ENCODE measurements around the gene SNED1.

DNA sequence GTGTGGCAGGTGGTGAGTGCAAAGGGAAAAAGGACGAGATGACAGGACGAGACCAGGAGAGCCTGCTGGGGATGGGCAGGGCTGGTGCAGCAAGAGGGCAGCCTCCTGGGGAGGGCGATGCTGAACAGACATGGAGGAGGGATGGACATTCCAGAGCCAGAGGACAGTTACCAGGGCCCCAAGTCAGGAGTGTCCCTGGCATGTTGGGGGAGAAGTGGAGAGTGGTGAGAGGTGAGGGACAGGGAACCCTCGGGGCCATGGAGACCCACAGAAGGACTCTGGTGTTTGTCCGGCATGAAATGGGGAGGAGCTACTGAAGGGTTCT lies 84.6 kb downstream of the SNED1 start:
- TF ChIP-seq, protein P1, sequence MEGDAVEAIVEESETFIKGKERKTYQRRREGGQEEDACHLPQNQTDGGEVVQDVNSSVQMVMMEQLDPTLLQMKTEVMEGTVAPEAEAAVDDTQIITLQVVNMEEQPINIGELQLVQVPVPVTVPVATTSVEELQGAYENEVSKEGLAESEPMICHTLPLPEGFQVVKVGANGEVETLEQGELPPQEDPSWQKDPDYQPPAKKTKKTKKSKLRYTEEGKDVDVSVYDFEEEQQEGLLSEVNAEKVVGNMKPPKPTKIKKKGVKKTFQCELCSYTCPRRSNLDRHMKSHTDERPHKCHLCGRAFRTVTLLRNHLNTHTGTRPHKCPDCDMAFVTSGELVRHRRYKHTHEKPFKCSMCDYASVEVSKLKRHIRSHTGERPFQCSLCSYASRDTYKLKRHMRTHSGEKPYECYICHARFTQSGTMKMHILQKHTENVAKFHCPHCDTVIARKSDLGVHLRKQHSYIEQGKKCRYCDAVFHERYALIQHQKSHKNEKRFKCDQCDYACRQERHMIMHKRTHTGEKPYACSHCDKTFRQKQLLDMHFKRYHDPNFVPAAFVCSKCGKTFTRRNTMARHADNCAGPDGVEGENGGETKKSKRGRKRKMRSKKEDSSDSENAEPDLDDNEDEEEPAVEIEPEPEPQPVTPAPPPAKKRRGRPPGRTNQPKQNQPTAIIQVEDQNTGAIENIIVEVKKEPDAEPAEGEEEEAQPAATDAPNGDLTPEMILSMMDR (IDR thresholded peaks at IDR 0.05), result no peak
- TF ChIP-seq POLR2AphosphoS5 (IDR thresholded peaks at IDR 0.05), result no peak
- no peak for TF ChIP-seq POLR2A (IDR thresholded peaks at IDR 0.05)

All from suprapubic skin (tissue), 4 donors.